H1 (cell line): ENCODE data around the gene STK39. TPM values are rescaled to one million over a fixed set of nuclear protein-coding genes. Genes with fewer than 3 reads are reported as not detected.

ENCODE experiments used
- CTCF ChIA-PET: fragments of 300-600 bp; sonication (Branson Sonifier 250); formaldehyde crosslinking; loops from one replicate; lab custom pipeline; 2021; ENCODE audit not compliant: partially characterized antibody; lab: Charles Lee
- POLR2A ChIA-PET: fragments of 300-600 bp; sonication (Branson Sonifier 250); formaldehyde crosslinking; loops from one replicate; lab custom pipeline; 2021; ENCODE audit warnings: inconsistent platforms; ENCODE audit not compliant: partially characterized antibody; lab: Charles Lee
- DNase-seq, 2 experiments: peaks; one replicate each; pipeline versions ENCODE4 v3.0.0 to v3.0.0-alpha.2; 2010 to 2022; ENCODE audit warnings: low spot score in 2 of 2, low read depth in 1 of 2, mixed read lengths in 1 of 2
- FAIRE-seq: peaks from 2 replicates; lab custom pipeline; 2011; peaks lifted over from hg19 to GRCh38; lab: Jason Lieb, UNC
- H2AFZ ChIP-seq: 2 replicates; pipeline ENCODE4 v1.8.1; 2012; ENCODE audit warnings: low read length, inconsistent platforms
- H2AK5ac ChIP-seq: 2 replicates; pipeline ENCODE4 v1.6.1; 2013; ENCODE audit warnings: low read depth, low read length
- H2BK120ac ChIP-seq: replicated peaks from 2 replicates; pipeline ENCODE3; 2013; ENCODE audit warnings: low read depth, low read length, inconsistent platforms
- H2BK12ac ChIP-seq: 2 replicates; pipeline ENCODE4 v1.6.1; 2013; ENCODE audit warnings: low read depth, low read length
- H2BK15ac ChIP-seq: 2 replicates; pipeline ENCODE4 v1.6.1; 2013; ENCODE audit warnings: low read length
- H2BK20ac ChIP-seq: 2 replicates; pipeline ENCODE4 v1.6.1; 2013; ENCODE audit warnings: low read length
- H2BK5ac ChIP-seq: 2 replicates; pipeline ENCODE4 v1.6.1; 2013; ENCODE audit warnings: low read depth, low read length
- H3K14ac ChIP-seq: 2 replicates; pipeline ENCODE4 v1.6.1; 2013; ENCODE audit warnings: inconsistent platforms; ENCODE audit not compliant: insufficient read length
- H3K18ac ChIP-seq: 2 replicates; pipeline ENCODE4 v1.6.1; 2013; ENCODE audit warnings: low read length; ENCODE audit errors: extremely low read depth
- H3K23ac ChIP-seq: 2 replicates; pipeline ENCODE4 v1.6.1; 2013; ENCODE audit warnings: inconsistent platforms; ENCODE audit not compliant: insufficient read length
- H3K23me2 ChIP-seq: 2 replicates; pipeline ENCODE4 v1.6.1; 2013; ENCODE audit warnings: low read depth, low read length
- H3K27ac ChIP-seq: 2 replicates; pipeline ENCODE4 v1.6.1; 2011; ENCODE audit warnings: low read depth, low read length, inconsistent platforms
- H3K27me3 ChIP-seq, 4 experiments: replicated peaks in 1 of 4; 1 replicate in 1 of 4; 2 replicates in 3 of 4; pipeline versions ENCODE4 v1.6.1 to v1.8.1; 2011 to 2013; ENCODE audit warnings: low read length in 3 of 4, mild to moderate bottlenecking in 3 of 4, inconsistent platforms in 2 of 4, mixed read lengths in 2 of 4, moderate library complexity in 1 of 4; ENCODE audit not compliant: control insufficient read depth in 3 of 4, insufficient read depth in 3 of 4; ENCODE audit errors: extremely low read depth in 1 of 4
- H3K36me3 ChIP-seq, 4 experiments: 2 replicates each; pipeline versions ENCODE4 v1.6.1 to v1.8.1; 2011 to 2013; ENCODE audit warnings: mild to moderate bottlenecking in 4 of 4, low read length in 3 of 4, moderate library complexity in 2 of 4, control low read depth in 1 of 4, inconsistent platforms in 1 of 4; ENCODE audit not compliant: insufficient read depth in 4 of 4, control insufficient read depth in 2 of 4
- H3K4ac ChIP-seq: replicated peaks from 2 replicates; pipeline ENCODE3; 2013; ENCODE audit warnings: low read length, low read depth, mixed read lengths, inconsistent platforms; ENCODE audit not compliant: insufficient read length
- H3K4me1 ChIP-seq, 4 experiments: replicated peaks in 1 of 4; 1 replicate in 1 of 4; 2 replicates in 3 of 4; pipeline versions ENCODE4 v1.6.1 to v1.8.1; 2011 to 2013; ENCODE audit warnings: low read length in 3 of 4, inconsistent platforms in 2 of 4, mixed read lengths in 1 of 4; ENCODE audit not compliant: insufficient read depth in 4 of 4, control insufficient read depth in 3 of 4
- H3K4me2 ChIP-seq, 2 experiments: 2 replicates each; pipeline versions ENCODE4 v1.6.1 to v1.8.1; 2011 to 2013; ENCODE audit warnings: low read depth in 2 of 2, low read length in 2 of 2, control low read depth in 1 of 2, inconsistent platforms in 1 of 2, mild to moderate bottlenecking in 1 of 2; ENCODE audit not compliant: insufficient read depth in 1 of 2
- H3K4me3 ChIP-seq, 4 experiments: fragments of 200-600, 300-600 bp in 1 of 4; sonication (generic), shearing (Covaris generic), sonication (Bioruptor Twin) in 1 of 4; 2 replicates each; pipeline versions ENCODE4 v1.5.1 to v1.8.1; 2011 to 2016; ENCODE audit warnings: low read length in 4 of 4, low read depth in 3 of 4, control low read depth in 2 of 4, inconsistent platforms in 2 of 4, mild to moderate bottlenecking in 2 of 4, mixed read lengths in 1 of 4, moderate library complexity in 1 of 4; ENCODE audit not compliant: insufficient read depth in 2 of 4; ENCODE audit errors: extremely low read depth in 1 of 4
- H3K56ac ChIP-seq: replicated peaks from 2 replicates; pipeline ENCODE3; 2013; ENCODE audit warnings: low read depth, mild to moderate bottlenecking, mixed read lengths, low read length, inconsistent platforms; ENCODE audit not compliant: insufficient read length
- H3K79me1 ChIP-seq: 2 replicates; pipeline ENCODE4 v1.6.1; 2013; ENCODE audit warnings: low read depth, low read length, control low read depth
- H3K79me2 ChIP-seq, 2 experiments: 2 replicates each; pipeline versions ENCODE4 v1.6.1 to v1.8.1; 2012 to 2013; ENCODE audit warnings: low read length in 2 of 2, mild to moderate bottlenecking in 2 of 2, inconsistent platforms in 1 of 2; ENCODE audit not compliant: insufficient read depth in 2 of 2, control insufficient read depth in 1 of 2
- H3K9ac ChIP-seq, 4 experiments: replicated peaks in 1 of 4; 1 replicate in 1 of 4; 2 replicates in 3 of 4; pipeline versions ENCODE4 v1.6.1 to v1.8.1; 2011 to 2013; ENCODE audit warnings: low read depth in 3 of 4, low read length in 3 of 4, control low read depth in 2 of 4, mild to moderate bottlenecking in 2 of 4, moderate library complexity in 2 of 4, inconsistent platforms in 1 of 4; ENCODE audit errors: extremely low read depth in 1 of 4
- H3K9me3 ChIP-seq, 2 experiments: 2 replicates each; pipeline versions ENCODE4 v1.6.1 to v1.8.1; 2012 to 2013; ENCODE audit warnings: mild to moderate bottlenecking in 2 of 2, moderate library complexity in 2 of 2, control low read depth in 1 of 2, inconsistent platforms in 1 of 2, low read depth in 1 of 2, low read length in 1 of 2, mixed read lengths in 1 of 2; ENCODE audit not compliant: insufficient read depth in 2 of 2
- H4K20me1 ChIP-seq, 2 experiments: replicated peaks in 1 of 2; 2 replicates each; pipeline versions ENCODE3 to v1.8.1; 2011 to 2013; ENCODE audit warnings: inconsistent platforms in 2 of 2, low read length in 2 of 2, mild to moderate bottlenecking in 1 of 2; ENCODE audit not compliant: insufficient read depth in 2 of 2, control insufficient read depth in 1 of 2
- H4K5ac ChIP-seq: 2 replicates; pipeline ENCODE4 v1.6.1; 2013; ENCODE audit warnings: low read length, low read depth, mixed read lengths, inconsistent platforms; ENCODE audit not compliant: insufficient read length
- H4K8ac ChIP-seq: 2 replicates; pipeline ENCODE4 v1.8.0; 2013; ENCODE audit warnings: mild to moderate bottlenecking, moderate library complexity, low read length, inconsistent platforms; ENCODE audit not compliant: insufficient read depth; ENCODE audit errors: extremely low read depth
- H4K91ac ChIP-seq: replicated peaks from 2 replicates; pipeline ENCODE3; 2013; ENCODE audit warnings: low read length, mixed read lengths, inconsistent platforms; ENCODE audit not compliant: insufficient read length
- CEBPB ChIP-seq: IDR thresholded peaks from 2 replicates; pipeline ENCODE4 v1.6.1; 2012; ENCODE audit warnings: low read depth, low read length
- WGBS, 2 experiments: shearing (Covaris generic) in 1 of 2; methylation state at CpG; one replicate each; pipeline versions ENCODE4 v1.1.6 to v1.1.7; 2013 to 2015; ENCODE audit warnings: low lambda C conversion rate in 2 of 2, mixed read lengths in 2 of 2, inconsistent platforms in 1 of 2, low coverage in 1 of 2, missing lambda C conversion rate in 1 of 2; ENCODE audit not compliant: insufficient replicate concordance in 2 of 2, insufficient coverage in 1 of 2, insufficient read length in 1 of 2; ENCODE audit errors: extremely low coverage in 1 of 2, missing lambda C conversion rate in 1 of 2; 5-methylcytosine and 5-hydroxymethylcytosine counted together
- polyA plus RNA-seq, 7 experiments: library from polyadenylated mRNA; depleted of rRNA in 3 of 7; stranded (reverse) in 5 of 7; unstranded in 2 of 7; fragments of >200 nt in 5 of 7; fragments of 200-250 nt in 2 of 7; gene quantifications; 1 replicate in 5 of 7; 2 replicates in 1 of 7; 4 replicates in 1 of 7; pipeline versions ENCODE4 v1.2.1 to v1.2.3, GENCODE V29; 2011 to 2013; ENCODE audit warnings: missing spikeins in 2 of 7, mixed read lengths in 2 of 7
- total RNA-seq: library from RNA; stranded (reverse); fragmentation: NEBNext Ultra II Directional; extraction: Animal tissue kit (Norgen Biotek cat#: 25700); gene quantifications from 2 replicates; pipeline ENCODE4 v1.2.1, GENCODE V29; 2021

The STK39 gene
- total and polyA plus RNA-seq, 2 of the 8 experiments (the other 6 are each of a cell fraction or from before 2014, with no cell fraction given) = 13.7 to 23.8 TPM

DNA sequence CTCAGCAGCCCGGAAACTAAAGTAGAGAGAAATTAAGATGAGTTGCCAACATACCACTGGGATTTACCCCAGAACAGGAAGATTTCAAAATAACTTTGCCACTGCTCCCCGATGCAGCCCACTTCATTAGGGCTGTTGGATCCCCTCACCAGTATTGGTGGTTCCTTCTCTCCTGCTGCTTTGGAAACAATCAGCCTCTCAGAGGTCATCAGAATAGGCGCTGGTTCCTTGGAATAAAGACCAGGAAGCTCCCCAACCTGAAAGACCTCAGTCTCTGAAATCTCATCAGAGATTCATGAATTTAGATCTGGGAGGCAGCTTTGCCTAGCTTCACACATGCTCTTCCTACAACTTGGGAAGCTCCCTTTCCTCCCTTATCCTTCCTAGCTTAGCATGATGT lies 332.4 kb downstream of the STK39 start:
- no peaks in the 10 kb centered on the region for H3K9me3 ChIP-seq
- H4K8ac ChIP-seq = no peak overlapping the region
- no peaks in the 10 kb centered on the region for H3K79me1 ChIP-seq
- FAIRE-seq = no peak
- no peak overlapping the region for H3K14ac ChIP-seq
- DNase-seq = no peak
- H2AK5ac ChIP-seq = no peak overlapping the region
- H4K91ac ChIP-seq = no peak overlapping the region
- no peaks in the 10 kb centered on the region for H3K27me3 ChIP-seq
- H3K18ac ChIP-seq = no peak overlapping the region
- POLR2A ChIA-PET = no interaction called here
- H3K4me1 ChIP-seq = peaks cover 0 to 3% (median 0%) of the 10 kb centered on the region in 4 experiments; a peak in 1 of 7 replicates
- no peak overlapping the region for H2BK15ac ChIP-seq
- no peaks in the 10 kb centered on the region for H3K79me2 ChIP-seq
- H2BK12ac ChIP-seq = no peak overlapping the region
- no peak overlapping the region for H3K4ac ChIP-seq
- H4K5ac ChIP-seq = no peak overlapping the region
- H2BK20ac ChIP-seq = no peak overlapping the region
- H2BK120ac ChIP-seq = no peak overlapping the region
- CTCF ChIA-PET = interaction anchor here (0.5 to 1.4 kb wide), 3 partner anchors 204 to 1442 kb away, joined by 3 to 6 read pairs (median 6); no protein-coding TSS in a partner anchor
- no peak overlapping the region for H3K27ac ChIP-seq
- H2BK5ac ChIP-seq = no peak overlapping the region
- no peak overlapping the region for H3K23ac ChIP-seq
- 78% methylated on average over 3 of the region's 3 CpGs; no CpG with 5 or more reads in 1 of the 2 experiments for WGBS, 2 experiments
- H3K23me2 ChIP-seq = no peaks in the 10 kb centered on the region
- no peak overlapping the region for H3K4me2 ChIP-seq
- H3K36me3 ChIP-seq = no peaks in the 10 kb centered on the region
- H3K4me3 ChIP-seq = no peak overlapping the region
- H4K20me1 ChIP-seq = no peaks in the 10 kb centered on the region
- TF ChIP-seq CEBPB = no peak
- H3K9ac ChIP-seq = no peak overlapping the region
- H2AFZ ChIP-seq = peak overlapping the region; percentile 55; the same call in 1 of the 2 replicates
- no peak overlapping the region for H3K56ac ChIP-seq
